HepG2 (cell line): Measurements from ENCODE around the gene REST. TPM values are rescaled to one million over a fixed set of nuclear protein-coding genes. Genes with fewer than 3 reads are reported as not detected.
A peak's percentile ranks its signal among the peaks of the same experiment; 100 is the strongest.

Experiments
- IKZF1 ChIP-seq: fragments of 450-650 bp; IDR thresholded peaks from 2 replicates; pipeline ENCODE4 v1.7.1; 2016
- NPAS2 ChIP-seq: sonication (generic); formaldehyde crosslinking; IDR thresholded peaks from 2 replicates; pipeline ENCODE4 v1.8.0; 2022; ENCODE audit warnings: mild to moderate bottlenecking, missing genetic modification reagents, borderline replicate concordance
- NRL ChIP-seq: sonication (generic); formaldehyde crosslinking; IDR thresholded peaks from 2 replicates; pipeline ENCODE4 v1.5.0; 2020; ENCODE audit warnings: missing genetic modification reagents, mild to moderate bottlenecking, moderate library complexity, borderline replicate concordance
- PLRG1 ChIP-seq: fragments of 450-650 bp; conservative IDR thresholded peaks from 2 replicates; pipeline ENCODE4 v1.6.1; 2016
- TOE1 ChIP-seq: sonication (generic); formaldehyde crosslinking; IDR thresholded peaks from 2 replicates; pipeline ENCODE4 v1.4.0; 2020; ENCODE audit warnings: mild to moderate bottlenecking, missing genetic modification reagents
- ZBTB40 ChIP-seq, 2 experiments: fragments of 450-650 bp in 1 of 2; sonication (generic) in 1 of 2; formaldehyde crosslinking in 1 of 2; IDR thresholded peaks; 2 replicates each; pipeline versions ENCODE4 v1.6.1 to v1.8.0; 2016 to 2022; ENCODE audit warnings: antibody characterized with exemption in 1 of 2, mild to moderate bottlenecking in 1 of 2, missing genetic modification reagents in 1 of 2
- ZNF34 ChIP-seq: sonication (generic); formaldehyde crosslinking; IDR thresholded peaks from 2 replicates; pipeline ENCODE4 v1.4.0; 2020; ENCODE audit warnings: mild to moderate bottlenecking, missing genetic modification reagents, borderline replicate concordance
- ZNF407 ChIP-seq: sonication (generic); formaldehyde crosslinking; IDR thresholded peaks from one replicate; pipeline ENCODE4 v1.5.1; 2020; ENCODE audit warnings: mild to moderate bottlenecking, missing genetic modification reagents; ENCODE audit errors: not compliant biosample characterization
- ZNF616 ChIP-seq: sonication (generic); formaldehyde crosslinking; IDR thresholded peaks from 2 replicates; pipeline ENCODE4 v1.5.0; 2020; ENCODE audit warnings: low read depth, mild to moderate bottlenecking, missing genetic modification reagents
- ZSCAN29 ChIP-seq: sonication (generic); formaldehyde crosslinking; conservative IDR thresholded peaks from 2 replicates; pipeline ENCODE4 v1.4.0; 2020; ENCODE audit warnings: mild to moderate bottlenecking, missing genetic modification reagents
- polyA plus RNA-seq, 8 experiments: library from polyadenylated mRNA; depleted of rRNA in 3 of 8; stranded (reverse) in 7 of 8; unstranded in 1 of 8; fragments of >200 nt; fragmentation: Illumina TruSeq in 4 of 8; extraction: Trizol in 4 of 8; gene quantifications; 2 replicates each; pipeline versions ENCODE4 v1.2.1 to v1.2.3, GENCODE V29; 2011 to 2016; ENCODE audit warnings: low read depth in 4 of 8, missing spikeins in 1 of 8, mixed read lengths in 1 of 8; ENCODE audit not compliant: insufficient read depth in 1 of 8
- total RNA-seq, 5 experiments: library from RNA; depleted of rRNA; stranded (reverse); fragments of >200 nt; fragmentation: Illumina TruSeq; extraction: Trizol; gene quantifications; 2 replicates each; pipeline ENCODE4 v1.2.3, GENCODE V29; 2016; ENCODE audit warnings: low read depth in 1 of 5

Gene REST
- total and polyA plus RNA-seq, 2 of the 13 experiments (the other 11 are each of a cell fraction or from before 2014, with no cell fraction given) = 12.7 to 22.4 TPM

GRCh38 chr4:56976283-56976836, 68.7 kb downstream of the REST start (continued):
- no peak for TF ChIP-seq ZBTB40 (IDR thresholded peaks at IDR 0.05)
- TF ChIP-seq ZBTB40 (CRISPR knock-in tag; IDR thresholded peaks at IDR 0.05) = no peak
- TF ChIP-seq ZNF407 (CRISPR knock-in tag) = no peak
- no peak for TF ChIP-seq PLRG1
- TF ChIP-seq ZNF616 (CRISPR knock-in tag) = no peak
- no peak for TF ChIP-seq TOE1 (CRISPR knock-in tag)
- no peak for TF ChIP-seq ZNF34
- TF ChIP-seq NRL (CRISPR knock-in tag) = no peak
- 0 out of 2 replicates have a peak, but pooled peaks have one; percentile 57 for TF ChIP-seq ZSCAN29 (CRISPR knock-in tag)
- no peak for TF ChIP-seq IKZF1
- TF ChIP-seq NPAS2 (CRISPR knock-in tag) = no peak
